GM12865 (cell line): ENCODE results near the gene TPRA1.

ENCODE experiments used
- DNase-seq: peaks from one replicate; pipeline ENCODE4 v3.0.0; 2010; ENCODE audit warnings: low read depth
- H3K4me3 ChIP-seq: 2 replicates; pipeline ENCODE4 v1.5.1; 2011; ENCODE audit warnings: mild to moderate bottlenecking, low read depth, low read length, control low read depth
- CTCF ChIP-seq: IDR thresholded peaks from 2 replicates; pipeline ENCODE4 v1.5.1; 2011; ENCODE audit warnings: low read length, control low read depth, low read depth, inconsistent platforms; ENCODE audit not compliant: insufficient read depth; ENCODE audit errors: missing control alignments

The TPRA1 gene

DNA sequence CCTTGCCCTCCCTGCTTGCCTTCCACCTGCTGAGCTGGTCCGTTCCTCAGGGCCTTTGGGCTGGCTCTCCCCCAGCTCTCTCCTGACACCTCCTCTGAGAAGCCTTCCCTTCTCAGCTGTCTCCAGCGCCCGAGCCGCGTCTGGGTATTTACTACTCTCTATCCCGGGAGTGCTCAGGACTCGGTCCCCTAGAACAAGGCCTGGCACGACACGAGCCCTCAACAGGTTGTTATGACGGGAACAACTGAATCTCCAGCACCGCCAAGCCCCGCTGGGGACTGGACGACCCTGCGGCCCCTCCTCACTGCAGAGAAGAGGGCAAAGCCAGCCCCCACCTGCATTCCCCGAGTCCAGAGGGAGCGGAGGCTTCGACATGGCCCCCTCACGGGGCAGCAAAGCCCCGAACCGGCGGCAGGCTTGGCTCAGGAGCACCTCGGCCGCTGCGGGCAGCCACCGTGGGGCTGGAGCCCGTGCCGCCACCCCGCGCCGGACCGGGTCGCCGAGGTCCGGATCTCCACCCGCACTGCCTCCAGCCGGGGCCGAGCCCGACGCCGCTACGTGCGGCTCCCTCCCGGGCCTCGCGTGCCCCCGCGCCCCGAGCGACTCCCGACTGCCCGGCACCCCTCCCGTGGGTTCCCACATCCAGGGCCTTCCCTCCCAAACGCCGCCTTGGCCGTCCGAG is 792 bp downstream of the TPRA1 start:
- H3K4me3 ChIP-seq, result peak overlapping the region; percentile 80
- TF ChIP-seq CTCF, result no peak
- peak; percentile 24 for DNase-seq

DNA sequence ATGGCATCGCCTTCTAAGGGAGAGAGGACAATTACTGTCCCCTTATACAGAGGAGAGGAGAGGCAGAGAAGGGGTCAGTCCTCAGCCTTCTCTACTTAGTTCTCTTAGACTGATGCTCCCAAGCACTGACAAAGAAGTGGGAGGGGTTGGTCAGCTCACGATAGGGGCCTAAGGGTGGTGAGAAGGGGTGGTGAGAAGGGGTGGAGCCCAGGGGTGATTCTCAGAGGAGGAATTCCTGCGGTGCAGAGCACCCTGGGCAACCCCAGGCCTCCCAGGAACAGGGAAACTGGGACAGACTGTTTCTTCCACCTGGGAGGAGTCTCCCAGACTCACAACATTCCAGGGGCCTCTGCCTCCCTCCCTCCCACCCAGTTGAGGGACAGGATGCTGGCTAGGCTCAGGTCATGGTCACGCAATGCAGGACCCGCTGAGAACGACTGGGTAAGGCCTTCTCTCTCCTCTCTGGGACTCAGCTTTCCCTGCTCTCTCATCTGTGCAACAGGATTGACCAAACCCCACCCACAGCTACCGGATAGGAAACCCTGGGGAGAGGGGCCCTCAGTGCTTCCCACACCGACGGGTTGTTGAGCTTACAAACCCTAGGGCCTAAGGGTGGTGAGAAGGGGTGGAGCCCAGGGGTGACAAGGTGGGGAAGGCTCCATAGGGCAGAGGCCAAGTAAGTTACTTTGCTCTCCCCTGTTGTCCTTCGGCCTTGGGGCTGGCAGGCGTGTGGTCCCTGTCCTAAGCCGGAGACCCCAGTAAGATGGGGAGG is 1.5 kb downstream of the TPRA1 start:
- TF ChIP-seq CTCF, result no peak
- H3K4me3 ChIP-seq, result peak overlapping the region; percentile 80
- DNase-seq, result peak; percentile 57

DNA sequence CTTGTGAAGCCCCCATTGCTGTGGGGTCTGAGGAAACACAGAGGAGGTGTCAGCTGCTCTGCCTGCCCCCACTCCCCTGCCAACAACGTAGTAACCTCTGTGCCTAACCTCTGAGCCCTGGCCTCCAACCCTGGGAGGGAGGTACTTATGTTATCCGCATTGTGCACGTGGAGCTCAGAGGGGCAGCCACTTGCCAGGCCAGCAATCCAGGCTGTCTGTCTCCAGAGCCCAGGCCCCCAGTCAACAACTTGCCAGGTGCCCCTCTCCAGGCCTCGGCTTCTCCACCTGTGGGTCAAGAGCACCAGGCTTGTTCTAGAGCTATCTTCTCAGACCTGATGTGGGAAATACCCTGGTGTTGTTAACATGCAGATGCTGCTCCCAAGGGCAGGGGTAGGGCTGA is 2.7 kb downstream of the TPRA1 start:
- no peak overlapping the region for H3K4me3 ChIP-seq
- DNase-seq, result peak; percentile 29
- no peak for TF ChIP-seq CTCF

GRCh38 chr3:127585813-127586413 is 4.6 kb downstream of the TPRA1 start:
- TF ChIP-seq CTCF, result no peak
- DNase-seq, result no peak
- no peak overlapping the region for H3K4me3 ChIP-seq

GRCh38 chr3:127585163-127585812 is 5.2 kb downstream of the TPRA1 start:
- no peak for TF ChIP-seq CTCF
- no peak for DNase-seq
- no peak overlapping the region for H3K4me3 ChIP-seq

DNA sequence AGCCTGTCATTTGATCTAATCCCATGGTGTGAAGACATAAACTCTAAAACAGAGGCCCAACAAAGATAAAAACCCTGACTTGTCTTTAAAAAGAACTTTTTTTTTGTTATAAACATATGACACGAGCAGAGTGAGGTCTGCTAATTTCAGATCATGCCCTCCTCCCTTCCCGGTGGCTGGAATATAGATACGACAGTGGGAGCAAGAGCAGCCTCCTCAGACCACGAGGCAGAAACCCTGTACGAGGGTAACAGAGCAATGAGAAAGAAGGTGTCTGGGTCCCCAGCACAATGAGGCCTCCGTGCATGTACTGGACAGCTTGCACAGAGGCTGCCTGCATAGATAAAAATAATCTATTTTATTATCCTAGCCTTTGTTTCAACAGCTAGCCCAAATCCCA is 5.8 kb downstream of the TPRA1 start:
- DNase-seq, result no peak
- H3K4me3 ChIP-seq, result no peak overlapping the region
- TF ChIP-seq CTCF, result no peak
